K562 (cell line): Measurements from ENCODE around the gene PHLDA3. TPM values are rescaled to one million over a fixed set of nuclear protein-coding genes. Genes with fewer than 3 reads are reported as not detected.
A peak's percentile ranks its signal among the peaks of the same experiment; 100 is the strongest.

ENCODE experiments used
- CBX3 ChIP-seq, 2 experiments: IDR thresholded peaks; 1 replicate in 1 of 2; 2 replicates in 1 of 2; pipeline ENCODE4 v1.6.1; 2012; ENCODE audit warnings: inconsistent platforms in 2 of 2, low read length in 2 of 2, borderline replicate concordance in 1 of 2, control low read depth in 1 of 2
- CREB1 ChIP-seq, 2 experiments: sonication (generic) in 1 of 2; formaldehyde crosslinking in 1 of 2; IDR thresholded peaks; 2 replicates each; pipeline versions ENCODE4 v1.6.1 to v1.8.0; 2012 to 2022; ENCODE audit warnings: inconsistent platforms in 1 of 2, mild to moderate bottlenecking in 1 of 2, missing genetic modification reagents in 1 of 2, moderate library complexity in 1 of 2
- HDAC8 ChIP-seq: fragments of 450-650 bp; IDR thresholded peaks from 2 replicates; pipeline ENCODE4 v1.6.1; 2016; ENCODE audit warnings: mild to moderate bottlenecking, missing genetic modification characterization, moderate library complexity, missing compliant biosample characterization
- NR4A1 ChIP-seq, 2 experiments: fragments of 250-450 bp in 1 of 2; fragments of 450-650 bp in 1 of 2; sonication (Bioruptor Pico) in 1 of 2; IDR thresholded peaks; 2 replicates each; pipeline versions ENCODE4 v1.4.0 to v1.6.1; 2016 to 2020; ENCODE audit warnings: mild to moderate bottlenecking in 2 of 2, missing compliant biosample characterization in 1 of 2, missing genetic modification characterization in 1 of 2, moderate library complexity in 1 of 2
- PHTF2 ChIP-seq: fragments of 250-450 bp; sonication (Bioruptor Pico); IDR thresholded peaks from 2 replicates; pipeline ENCODE4 v1.5.0; 2021; ENCODE audit warnings: mild to moderate bottlenecking
- POLR2B ChIP-seq: fragments of 450-650 bp; IDR thresholded peaks from 2 replicates; pipeline ENCODE4 v1.6.1; 2018; ENCODE audit warnings: low read depth; ENCODE audit not compliant: partially characterized antibody
- TEAD4 ChIP-seq, 2 experiments: sonication (generic) in 1 of 2; formaldehyde crosslinking in 1 of 2; IDR thresholded peaks; 2 replicates each; pipeline versions ENCODE4 v1.6.1 to v1.8.0; 2012 to 2022; ENCODE audit warnings: borderline replicate concordance in 1 of 2, inconsistent platforms in 1 of 2, low read length in 1 of 2, mild to moderate bottlenecking in 1 of 2, missing genetic modification reagents in 1 of 2
- ZNF24 ChIP-seq: fragments of 450-650 bp; IDR thresholded peaks from 2 replicates; pipeline ENCODE4 v1.6.1; 2016
- ZNF57 ChIP-seq: fragments of 450-650 bp; formaldehyde crosslinking; IDR thresholded peaks from 2 replicates; pipeline ENCODE4 v1.4.0; 2020; ENCODE audit warnings: mild to moderate bottlenecking, moderate library complexity
- polyA plus RNA-seq, 8 experiments: library from polyadenylated mRNA; depleted of rRNA in 4 of 8; stranded (reverse) in 5 of 8; unstranded in 3 of 8; fragments of >200 nt; fragmentation: Nextera tagmentation in 2 of 8; fragmentation: Illumina TruSeq in 1 of 8; extraction: Ambion mirVana in 2 of 8; extraction: Trizol in 1 of 8; gene quantifications; 2 replicates each; pipeline versions ENCODE4 v1.2.1 to v1.2.3, GENCODE V29; 2011 to 2014; ENCODE audit warnings: inconsistent platforms in 1 of 8, missing spikeins in 1 of 8
- total RNA-seq, 7 experiments: library from RNA; depleted of rRNA in 6 of 7; stranded (reverse); fragments of >200 nt in 6 of 7; fragmentation: Illumina TruSeq in 2 of 7; extraction: Trizol in 2 of 7; gene quantifications; 2 replicates each; pipeline versions ENCODE4 v1.2.1 to v1.2.3, GENCODE V29; 2011 to 2021; ENCODE audit warnings: low replicate concordance in 1 of 7
- TF ChIP-seq, protein P1 (sequence below): fragments of 450-650 bp; IDR thresholded peaks from 2 replicates; pipeline ENCODE4 v1.7.0; 2016; ENCODE audit warnings: borderline replicate concordance
- TF ChIP-seq, protein P2 (sequence below): fragments of 150-350 bp; IDR thresholded peaks from 2 replicates; pipeline ENCODE4 v1.6.1; 2014; ENCODE audit warnings: low read depth, mild to moderate bottlenecking, low read length, borderline replicate concordance

The PHLDA3 gene
- total and polyA plus RNA-seq, 9 of the 15 experiments (the other 6 are each of a cell fraction or from before 2014, with no cell fraction given): 0.11 to 0.27 TPM; not detected in 7

DNA sequence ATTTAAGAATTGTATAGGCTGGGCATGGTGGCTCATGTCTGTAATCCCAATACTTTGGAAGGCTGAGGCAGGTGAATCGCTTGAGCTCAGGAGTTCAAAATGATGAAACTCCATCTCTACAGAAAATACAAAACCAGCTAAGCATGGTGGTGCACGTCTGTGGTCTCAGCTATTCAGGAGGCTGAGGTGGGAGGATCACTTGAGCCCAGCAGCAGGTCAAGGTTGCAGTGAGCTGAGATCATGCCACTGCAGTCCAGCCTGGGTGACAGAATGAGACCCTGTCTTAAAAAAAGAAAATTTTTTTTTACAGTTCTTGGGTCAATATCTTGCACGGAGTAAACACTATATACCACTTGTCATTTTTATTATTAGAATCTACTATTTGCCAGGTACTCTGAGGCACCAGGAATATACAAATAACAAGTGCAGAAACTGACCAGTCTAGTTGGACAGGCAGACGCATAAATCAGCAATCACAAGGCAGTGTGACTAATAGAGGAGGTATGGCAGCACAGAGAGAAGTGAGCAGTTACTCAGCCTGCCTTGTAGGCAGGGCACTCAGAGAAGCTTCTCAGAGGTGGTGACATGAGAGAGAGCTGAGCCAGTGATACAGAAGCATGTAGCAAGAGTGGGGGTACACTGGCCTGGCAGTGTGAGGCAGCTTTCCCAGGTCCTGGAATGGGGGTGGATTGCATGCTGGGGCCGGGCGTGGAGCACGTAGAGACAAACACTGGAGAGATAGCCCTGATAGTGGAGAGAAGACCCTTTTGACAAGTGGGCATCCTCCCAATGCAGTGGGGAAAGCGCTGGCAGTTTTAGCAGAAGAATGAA, 8.0 kb downstream of the PHLDA3 start (continued):
- TF ChIP-seq CREB1 (IDR thresholded peaks at IDR 0.05) (no peak), CREB1 (CRISPR knock-in tag; IDR thresholded peaks at IDR 0.05) (no peak; the same call in 1 of the 2 replicates), ZNF57 (CRISPR knock-in tag) (no peak), NR4A1 (CRISPR knock-in tag; IDR thresholded peaks at IDR 0.05) (no peak), NR4A1 (tag; IDR thresholded peaks at IDR 0.05) (peak; percentile 40; the same call in 1 of the 2 replicates), PHTF2 (no peak), HDAC8 (tag) (no peak), TEAD4 (IDR thresholded peaks at IDR 0.05; ENCODE audit: low read length) (peak; percentile 36; the same call in 1 of the 2 replicates), TEAD4 (CRISPR knock-in tag; IDR thresholded peaks at IDR 0.05; ENCODE audit: borderline replicate concordance) (no peak), ZNF24 (no peak), CBX3 (IDR thresholded peaks at IDR 0.05; ENCODE audit: borderline replicate concordance in 1 of 2, low read length in 2 of 2) (no peak), POLR2B (no peak)
- TF ChIP-seq, protein P1, sequence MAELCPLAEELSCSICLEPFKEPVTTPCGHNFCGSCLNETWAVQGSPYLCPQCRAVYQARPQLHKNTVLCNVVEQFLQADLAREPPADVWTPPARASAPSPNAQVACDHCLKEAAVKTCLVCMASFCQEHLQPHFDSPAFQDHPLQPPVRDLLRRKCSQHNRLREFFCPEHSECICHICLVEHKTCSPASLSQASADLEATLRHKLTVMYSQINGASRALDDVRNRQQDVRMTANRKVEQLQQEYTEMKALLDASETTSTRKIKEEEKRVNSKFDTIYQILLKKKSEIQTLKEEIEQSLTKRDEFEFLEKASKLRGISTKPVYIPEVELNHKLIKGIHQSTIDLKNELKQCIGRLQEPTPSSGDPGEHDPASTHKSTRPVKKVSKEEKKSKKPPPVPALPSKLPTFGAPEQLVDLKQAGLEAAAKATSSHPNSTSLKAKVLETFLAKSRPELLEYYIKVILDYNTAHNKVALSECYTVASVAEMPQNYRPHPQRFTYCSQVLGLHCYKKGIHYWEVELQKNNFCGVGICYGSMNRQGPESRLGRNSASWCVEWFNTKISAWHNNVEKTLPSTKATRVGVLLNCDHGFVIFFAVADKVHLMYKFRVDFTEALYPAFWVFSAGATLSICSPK: no peak
- TF ChIP-seq, protein P2, sequence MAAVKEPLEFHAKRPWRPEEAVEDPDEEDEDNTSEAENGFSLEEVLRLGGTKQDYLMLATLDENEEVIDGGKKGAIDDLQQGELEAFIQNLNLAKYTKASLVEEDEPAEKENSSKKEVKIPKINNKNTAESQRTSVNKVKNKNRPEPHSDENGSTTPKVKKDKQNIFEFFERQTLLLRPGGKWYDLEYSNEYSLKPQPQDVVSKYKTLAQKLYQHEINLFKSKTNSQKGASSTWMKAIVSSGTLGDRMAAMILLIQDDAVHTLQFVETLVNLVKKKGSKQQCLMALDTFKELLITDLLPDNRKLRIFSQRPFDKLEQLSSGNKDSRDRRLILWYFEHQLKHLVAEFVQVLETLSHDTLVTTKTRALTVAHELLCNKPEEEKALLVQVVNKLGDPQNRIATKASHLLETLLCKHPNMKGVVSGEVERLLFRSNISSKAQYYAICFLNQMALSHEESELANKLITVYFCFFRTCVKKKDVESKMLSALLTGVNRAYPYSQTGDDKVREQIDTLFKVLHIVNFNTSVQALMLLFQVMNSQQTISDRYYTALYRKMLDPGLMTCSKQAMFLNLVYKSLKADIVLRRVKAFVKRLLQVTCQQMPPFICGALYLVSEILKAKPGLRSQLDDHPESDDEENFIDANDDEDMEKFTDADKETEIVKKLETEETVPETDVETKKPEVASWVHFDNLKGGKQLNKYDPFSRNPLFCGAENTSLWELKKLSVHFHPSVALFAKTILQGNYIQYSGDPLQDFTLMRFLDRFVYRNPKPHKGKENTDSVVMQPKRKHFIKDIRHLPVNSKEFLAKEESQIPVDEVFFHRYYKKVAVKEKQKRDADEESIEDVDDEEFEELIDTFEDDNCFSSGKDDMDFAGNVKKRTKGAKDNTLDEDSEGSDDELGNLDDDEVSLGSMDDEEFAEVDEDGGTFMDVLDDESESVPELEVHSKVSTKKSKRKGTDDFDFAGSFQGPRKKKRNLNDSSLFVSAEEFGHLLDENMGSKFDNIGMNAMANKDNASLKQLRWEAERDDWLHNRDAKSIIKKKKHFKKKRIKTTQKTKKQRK: no peak
